T-cell (primary cell): ENCODE results near the gene TLR3. TPM values are rescaled to one million over a fixed set of nuclear protein-coding genes. Genes with fewer than 3 reads are reported as not detected.

Source experiments
- ATAC-seq, 4 experiments: fragments of 200-7000 bp in 3 of 4; fragments of 150-1000 bp in 1 of 4; cut with Tn5 transposase; replicated peaks in 1 of 4; 1 replicate in 3 of 4; 2 replicates in 1 of 4; pipeline ENCODE4 v1.10.0; 2021; ENCODE audit warnings: moderate library complexity in 3 of 4, mild to moderate bottlenecking in 2 of 4, moderate number of reproducible peaks in 1 of 4
- CTCF ChIA-PET, 2 donors: fragments of 300-600 bp; sonication (Branson Sonifier 250); formaldehyde crosslinking; loops; one replicate each; lab custom pipeline; 2022; ENCODE audit warnings: antibody characterized with exemption in 2 of 2; lab: Charles Lee
- POLR2A ChIA-PET, 2 donors: fragments of 300-600 bp; sonication (Branson Sonifier 250); formaldehyde crosslinking; loops; one replicate each; lab custom pipeline; 2022; ENCODE audit warnings: antibody characterized with exemption in 2 of 2; lab: Charles Lee
- DNase-seq, 35 experiments: peaks; one replicate each; pipeline versions ENCODE4 v3.0.0 to v3.0.0-alpha.2; 2013 to 2023
- H3K27ac ChIP-seq: one replicate; pipeline ENCODE4 v1.5.1; 2013; ENCODE audit warnings: low read length
- H3K27me3 ChIP-seq, 2 experiments: replicated peaks in 1 of 2; 1 replicate in 1 of 2; 2 replicates in 1 of 2; pipeline versions ENCODE4 v1.6.1 to v1.7.0; 2013; ENCODE audit warnings: low read length in 1 of 2, mixed read lengths in 1 of 2; ENCODE audit not compliant: control insufficient read depth in 2 of 2, insufficient read depth in 2 of 2; ENCODE audit errors: extremely low read depth in 1 of 2
- H3K36me3 ChIP-seq, 2 donors: 1 replicate in 1 of 2; 2 replicates in 1 of 2; pipeline versions ENCODE4 v1.6.1 to v1.7.0; 2013; ENCODE audit warnings: low read length in 1 of 2; ENCODE audit not compliant: control insufficient read depth in 2 of 2, insufficient read depth in 1 of 2; ENCODE audit errors: extremely low read depth in 1 of 2
- H3K4me1 ChIP-seq, 2 experiments: 1 replicate in 1 of 2; 2 replicates in 1 of 2; pipeline versions ENCODE4 v1.6.1 to v1.7.0; 2013; ENCODE audit warnings: low read length in 2 of 2, mixed read lengths in 1 of 2; ENCODE audit not compliant: insufficient read depth in 2 of 2, control insufficient read depth in 1 of 2; ENCODE audit errors: extremely low read depth in 1 of 2
- H3K4me3 ChIP-seq, 2 donors: 1 replicate in 1 of 2; 2 replicates in 1 of 2; pipeline versions ENCODE4 v1.5.1 to v1.7.0; 2013; ENCODE audit warnings: mild to moderate bottlenecking in 2 of 2, low read length in 1 of 2, moderate library complexity in 1 of 2; ENCODE audit not compliant: control insufficient read depth in 1 of 2; ENCODE audit errors: extremely low read depth in 1 of 2
- H3K9me3 ChIP-seq: 2 replicates; pipeline ENCODE4 v1.7.0; 2013
- H3K27ac Mint-ChIP-seq, 2 donors: one replicate each; pipeline ENCODE4 v1.8.0; 2020 to 2021; ENCODE audit warnings: mild to moderate bottlenecking in 2 of 2, mixed read lengths in 2 of 2
- H3K27me3 Mint-ChIP-seq, 2 donors: one replicate each; pipeline ENCODE4 v1.8.0; 2021 to 2022; ENCODE audit warnings: mixed read lengths in 2 of 2
- H3K36me3 Mint-ChIP-seq: one replicate; pipeline ENCODE4 v1.8.0; 2021; ENCODE audit warnings: mixed read lengths
- H3K4me1 Mint-ChIP-seq, 3 donors: one replicate each; pipeline ENCODE4 v1.8.0; 2020 to 2022; ENCODE audit warnings: mixed read lengths in 3 of 3, mild to moderate bottlenecking in 1 of 3
- H3K4me3 Mint-ChIP-seq, 3 donors: one replicate each; pipeline ENCODE4 v1.8.0; 2020 to 2022; ENCODE audit warnings: mild to moderate bottlenecking in 3 of 3, mixed read lengths in 3 of 3, moderate library complexity in 3 of 3
- H3K9me3 Mint-ChIP-seq, 3 donors: one replicate each; pipeline ENCODE4 v1.8.0; 2020 to 2022; ENCODE audit warnings: mixed read lengths in 3 of 3
- WGBS: methylation state at CpG from one replicate; pipeline ENCODE4 v1.1.5; 2013; ENCODE audit warnings: missing lambda C conversion rate; ENCODE audit not compliant: insufficient coverage; 5-methylcytosine and 5-hydroxymethylcytosine counted together
- total RNA-seq, 35 experiments: library from RNA in 6 of 35; stranded (reverse) in 6 of 35; fragments of 120-200 nt in 1 of 35; gene quantifications; one replicate each; pipeline versions ENCODE4 v1.2.1 to v1.2.4 and lab custom pipeline; 2013 to 2026

The TLR3 gene
- total RNA-seq, 5 donors from 2014 or later (not counting 1 experiment from before 2014, with no cell fraction given) = 0.82 to 2.9 (median 1.4) TPM

- no peak for ATAC-seq
- H3K27ac Mint-ChIP-seq = no peak overlapping the region
- CTCF ChIA-PET = interaction anchor here (0.5 to 2.3 kb wide), 19 partner anchors 8 to 886 kb away, joined by 3 to 14 read pairs (median 4); partner anchors contain the start of gene TLR3 (in 1 of the 2)
Observed at GRCh38 chr4:186137196-186137794, 68.3 kb downstream of the TLR3 start.

More at GRCh38 chr4:186137196-186137794, 68.3 kb downstream of the TLR3 start:
- DNase-seq = peak in 1 of 35 experiments; percentile 12
- POLR2A ChIA-PET = interaction anchor here in 1 of 2 donors (0.5 kb wide), 1 partner anchor 62 kb away, joined by 3 read pairs; no protein-coding TSS in a partner anchor
- no peak overlapping the region for H3K27ac ChIP-seq
- no peaks in the 10 kb centered on the region for H3K36me3 ChIP-seq
- no peak overlapping the region for H3K4me3 ChIP-seq
- WGBS = no CpG with 5 or more reads among the region's 6 CpGs
- Mint-ChIP-seq H3K27me3 (peaks cover 7 to 16% of the 10 kb centered on the region in 2 donors), H3K36me3 (no peaks in the 10 kb centered on the region), H3K4me1 (no peaks in the 10 kb centered on the region), H3K4me3 (no peak overlapping the region), H3K9me3 (no peaks in the 10 kb centered on the region)
- H3K9me3 ChIP-seq = no peaks in the 10 kb centered on the region
- H3K4me1 ChIP-seq = no peaks in the 10 kb centered on the region
- H3K27me3 ChIP-seq = peaks cover 2 to 8% of the 10 kb centered on the region in 2 experiments

Other genes starting within 250 kb of the TLR3 start
- 1 to 10 TPM in 4 of 5 donors, under 1 TPM in 1; 0.57 to 3.2 (median 1.1) TPM for gene FAM149A, start 35.5 kb downstream of the TLR3 start, total RNA-seq
- 10 to 100 TPM; 27.1 to 35.1 (median 30.0) TPM for gene CYP4V2, start 122.4 kb downstream of the TLR3 start, total RNA-seq
- 1 to 10 TPM; 1.3 to 2.9 (median 2.1) TPM for gene KLKB1, start 158.4 kb downstream of the TLR3 start, total RNA-seq
- under 1 TPM in 1 of 5 donors, not detected in 4; 0.38 TPM for gene F11, start 197.0 kb downstream of the TLR3 start, total RNA-seq